NCI-H1930 (cell line): ENCODE data around the gene NR0B1.

ENCODE experiments used
- DNase-seq, 2 experiments: peaks; one replicate each; lab custom pipeline; 2025; lab: John Stamatoyannopoulos, UW

The NR0B1 gene

DNA sequence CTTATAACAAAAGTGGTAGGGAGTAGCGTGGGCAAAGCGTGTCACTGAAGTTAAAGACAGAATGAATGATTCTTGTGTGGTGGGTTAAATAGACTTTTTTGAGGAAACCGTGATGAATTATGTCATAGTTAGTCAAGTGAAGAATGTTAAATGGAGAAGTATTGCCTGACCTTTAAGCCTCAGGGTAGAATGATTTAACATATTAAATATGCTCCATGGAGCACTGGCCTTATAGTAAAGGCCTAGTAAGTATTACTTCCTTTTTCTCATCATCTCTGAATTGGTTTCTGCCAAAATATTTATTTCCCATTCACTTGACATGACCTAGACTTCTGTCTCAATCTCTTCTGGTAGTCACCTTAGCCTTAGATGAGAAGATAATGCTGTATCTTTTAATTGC, 38.6 kb downstream of the NR0B1 start:
- DNase-seq: no peak

DNA sequence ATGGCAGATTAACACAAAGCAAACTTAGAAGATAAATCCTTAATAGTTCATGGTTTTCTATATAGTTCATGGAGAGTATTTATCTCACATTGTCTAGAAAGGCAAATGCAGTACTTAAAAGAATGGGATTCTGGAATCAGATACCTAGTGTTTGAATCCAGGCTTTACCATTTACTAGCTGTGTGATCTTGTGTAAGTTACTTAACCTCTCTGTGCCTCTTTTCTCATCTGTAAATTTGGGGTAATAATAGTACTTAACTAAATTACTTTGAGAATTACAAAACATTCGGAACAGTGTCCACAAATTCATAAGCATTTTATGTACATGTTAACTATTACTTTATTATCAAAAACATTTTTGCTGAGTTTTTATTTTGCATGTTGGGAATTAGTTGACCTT, 46.4 kb downstream of the NR0B1 start:
- no peak for DNase-seq

DNA sequence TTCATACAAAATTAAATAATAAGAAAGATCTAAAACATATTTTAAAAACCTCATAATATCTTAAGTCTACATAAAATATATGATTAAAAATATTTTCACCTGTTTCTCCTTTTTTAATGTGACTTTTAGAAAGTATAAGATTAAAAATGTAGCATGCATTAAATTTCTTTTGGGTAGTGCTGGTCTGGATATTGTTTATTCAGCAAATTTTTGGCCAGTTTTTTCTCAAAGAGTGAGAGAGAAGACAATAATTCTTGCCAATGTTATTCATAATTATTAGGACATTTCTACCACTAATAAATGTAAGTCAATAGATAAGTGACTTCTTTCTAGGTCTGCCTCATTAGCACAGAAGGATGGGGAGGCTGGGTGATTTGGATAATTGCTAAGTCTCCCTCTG, 48.2 kb downstream of the NR0B1 start:
- no peak for DNase-seq

DNA sequence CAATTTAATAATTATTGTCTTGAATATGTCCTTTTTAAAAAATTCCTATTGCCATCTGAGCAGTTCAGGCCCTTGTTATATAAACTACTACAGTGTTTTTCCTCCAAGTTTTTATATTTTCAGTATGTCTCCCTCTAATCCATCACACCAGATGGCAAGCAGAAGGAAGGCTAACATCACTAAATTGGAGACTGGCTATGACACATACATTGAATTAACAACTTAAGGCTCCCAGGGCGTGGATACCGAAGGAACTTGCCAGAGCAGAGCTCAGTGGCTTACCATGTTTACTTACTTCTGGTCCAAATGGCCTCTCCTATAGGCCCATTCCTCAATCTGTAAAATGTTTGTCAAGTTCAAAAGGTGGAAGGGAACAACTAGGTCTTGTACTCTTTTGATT, 49.3 kb downstream of the NR0B1 start:
- no peak for DNase-seq
